Mesendoderm (in vitro differentiated cells): Measurements from ENCODE around the gene MOB4.

Source experiments
- DNase-seq: peaks from one replicate; pipeline ENCODE4 v3.0.0; 2013
- H2AK5ac ChIP-seq: 2 replicates; pipeline ENCODE4 v1.6.1; 2013; ENCODE audit warnings: low read length, inconsistent platforms
- H2BK120ac ChIP-seq: 2 replicates; pipeline ENCODE4 v1.6.1; 2013; ENCODE audit warnings: low read depth, mild to moderate bottlenecking, low read length, moderate library complexity, mixed read lengths
- H2BK15ac ChIP-seq: replicated peaks from 2 replicates; pipeline ENCODE4 v1.6.1; 2013; ENCODE audit warnings: low read depth, mild to moderate bottlenecking, moderate library complexity
- H2BK5ac ChIP-seq: 2 replicates; pipeline ENCODE4 v1.6.1; 2013; ENCODE audit warnings: low read length, inconsistent platforms
- H3K18ac ChIP-seq: 2 replicates; pipeline ENCODE4 v1.6.1; 2013; ENCODE audit warnings: mild to moderate bottlenecking, low read length, mixed read lengths
- H3K23ac ChIP-seq: one replicate; pipeline ENCODE4 v1.6.1; 2013; ENCODE audit warnings: low read length
- H3K27ac ChIP-seq: 2 replicates; pipeline ENCODE4 v1.5.1; 2013; ENCODE audit warnings: low read depth, mild to moderate bottlenecking, inconsistent platforms, low read length, moderate library complexity
- H3K27me3 ChIP-seq: 2 replicates; pipeline ENCODE4 v1.6.1; 2013; ENCODE audit warnings: low read length, control low read depth, mild to moderate bottlenecking, inconsistent platforms; ENCODE audit not compliant: insufficient read depth, poor library complexity
- H3K36me3 ChIP-seq: 2 replicates; pipeline ENCODE4 v1.6.1; 2013; ENCODE audit warnings: low read length, inconsistent platforms; ENCODE audit not compliant: control insufficient read depth, insufficient read depth
- H3K4ac ChIP-seq: one replicate; pipeline ENCODE4 v1.6.1; 2013; ENCODE audit warnings: low read depth, mild to moderate bottlenecking, low read length, moderate library complexity
- H3K4me1 ChIP-seq: 2 replicates; pipeline ENCODE4 v1.6.1; 2013; ENCODE audit warnings: low read depth, low read length, inconsistent platforms; ENCODE audit not compliant: control insufficient read depth
- H3K4me2 ChIP-seq: 2 replicates; pipeline ENCODE4 v1.6.1; 2013; ENCODE audit warnings: low read length
- H3K4me3 ChIP-seq: 2 replicates; pipeline ENCODE4 v1.5.1; 2013; ENCODE audit warnings: mild to moderate bottlenecking, low read length
- H3K56ac ChIP-seq: one replicate; pipeline ENCODE4 v1.6.1; 2013; ENCODE audit warnings: low read length
- H3K79me1 ChIP-seq: 2 replicates; pipeline ENCODE4 v1.6.1; 2013; ENCODE audit warnings: low read length, inconsistent platforms
- H3K79me2 ChIP-seq: 2 replicates; pipeline ENCODE4 v1.6.1; 2013; ENCODE audit warnings: mild to moderate bottlenecking, low read length; ENCODE audit not compliant: control insufficient read depth, insufficient read depth
- H3K9ac ChIP-seq: 2 replicates; pipeline ENCODE4 v1.6.1; 2013; ENCODE audit warnings: low read length, inconsistent platforms
- H4K5ac ChIP-seq: one replicate; pipeline ENCODE4 v1.6.1; 2013; ENCODE audit warnings: low read length
- H4K8ac ChIP-seq: one replicate; pipeline ENCODE4 v1.6.1; 2013; ENCODE audit warnings: low read depth, mild to moderate bottlenecking, control low read depth, low read length, moderate library complexity
- WGBS: extraction: QIAGEN DNeasy Blood & Tissue Kit; methylation state at CpG from one replicate; pipeline ENCODE4 v1.1.7; 2013; ENCODE audit warnings: low lambda C conversion rate, missing lambda C conversion rate; ENCODE audit not compliant: insufficient coverage; ENCODE audit errors: extremely low coverage; 5-methylcytosine and 5-hydroxymethylcytosine counted together

The MOB4 gene

DNA sequence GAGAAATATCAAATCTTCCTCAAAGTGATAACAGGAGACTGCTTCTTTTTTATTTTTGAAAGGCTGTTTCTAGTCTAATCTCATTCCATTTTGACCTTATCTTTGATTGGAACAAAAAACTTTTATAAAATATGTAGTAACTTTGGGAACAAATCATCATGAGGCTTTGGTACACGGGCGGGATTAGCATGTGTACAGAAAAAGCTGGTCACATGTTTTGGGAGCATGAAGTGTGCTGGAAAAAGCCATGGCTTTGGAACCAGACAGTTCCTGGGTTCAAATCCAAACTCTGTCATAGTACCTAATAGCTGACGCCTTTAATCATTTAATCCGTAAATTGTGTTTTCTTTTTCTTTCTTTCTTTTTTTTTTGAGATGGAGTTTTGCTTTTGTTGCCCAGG, 81.3 kb downstream of the MOB4 start:
- Histone ChIP-seq H3K23ac (no peak overlapping the region), H2BK15ac (peak overlapping the region; percentile 45), H3K79me2 (no peaks in the 10 kb centered on the region), H3K4me1 (no peaks in the 10 kb centered on the region), H4K8ac (no peak overlapping the region), H3K36me3 (no peaks in the 10 kb centered on the region), H3K27me3 (no peaks in the 10 kb centered on the region), H3K4me2 (no peak overlapping the region), H3K4ac (no peak overlapping the region), H3K27ac (no peak overlapping the region), H3K79me1 (no peaks in the 10 kb centered on the region), H4K5ac (no peak overlapping the region), H3K4me3 (no peak overlapping the region), H3K56ac (no peak overlapping the region), H3K9ac (no peak overlapping the region), H2BK5ac (no peak overlapping the region), H2AK5ac (no peak overlapping the region), H2BK120ac (no peak overlapping the region), H3K18ac (no peak overlapping the region)
- WGBS = no CpG with 5 or more reads among the region's 4 CpGs
- no peak for DNase-seq

DNA sequence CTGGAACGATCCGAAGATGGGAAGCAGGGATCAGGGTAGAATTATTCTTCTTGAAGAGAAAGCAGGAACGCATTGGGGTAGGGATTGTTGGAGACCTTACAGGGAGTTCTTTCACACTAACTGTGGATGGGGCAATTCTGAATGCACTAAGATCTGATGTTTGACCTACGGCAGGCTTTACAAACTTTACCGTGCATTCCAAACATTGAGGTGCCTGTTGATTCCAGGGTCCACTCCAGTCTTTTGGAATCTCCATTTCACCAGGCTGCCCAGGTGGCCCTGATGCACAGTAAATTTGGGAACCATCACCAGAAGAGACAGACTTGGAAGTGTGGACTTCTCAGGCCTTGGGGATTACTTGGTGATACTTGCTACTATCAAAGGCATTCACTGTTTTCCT, 82.6 kb downstream of the MOB4 start:
- no peak overlapping the region for H3K56ac ChIP-seq
- no peak overlapping the region for H2BK15ac ChIP-seq
- no peak overlapping the region for H3K9ac ChIP-seq
- no CpG with 5 or more reads among the region's 5 CpGs for WGBS
- no peak for DNase-seq
- H4K5ac ChIP-seq = no peak overlapping the region
- no peak overlapping the region for H3K4me2 ChIP-seq
- H4K8ac ChIP-seq = no peak overlapping the region
- H3K36me3 ChIP-seq = no peaks in the 10 kb centered on the region
- no peak overlapping the region for H3K27ac ChIP-seq
- no peaks in the 10 kb centered on the region for H3K4me1 ChIP-seq
- no peak overlapping the region for H3K4me3 ChIP-seq
- H2BK120ac ChIP-seq = no peak overlapping the region
- no peaks in the 10 kb centered on the region for H3K27me3 ChIP-seq
- no peak overlapping the region for H3K18ac ChIP-seq
- no peak overlapping the region for H3K4ac ChIP-seq
- no peak overlapping the region for H3K23ac ChIP-seq
- no peaks in the 10 kb centered on the region for H3K79me1 ChIP-seq
- no peak overlapping the region for H2BK5ac ChIP-seq
- no peaks in the 10 kb centered on the region for H3K79me2 ChIP-seq
- no peak overlapping the region for H2AK5ac ChIP-seq

DNA sequence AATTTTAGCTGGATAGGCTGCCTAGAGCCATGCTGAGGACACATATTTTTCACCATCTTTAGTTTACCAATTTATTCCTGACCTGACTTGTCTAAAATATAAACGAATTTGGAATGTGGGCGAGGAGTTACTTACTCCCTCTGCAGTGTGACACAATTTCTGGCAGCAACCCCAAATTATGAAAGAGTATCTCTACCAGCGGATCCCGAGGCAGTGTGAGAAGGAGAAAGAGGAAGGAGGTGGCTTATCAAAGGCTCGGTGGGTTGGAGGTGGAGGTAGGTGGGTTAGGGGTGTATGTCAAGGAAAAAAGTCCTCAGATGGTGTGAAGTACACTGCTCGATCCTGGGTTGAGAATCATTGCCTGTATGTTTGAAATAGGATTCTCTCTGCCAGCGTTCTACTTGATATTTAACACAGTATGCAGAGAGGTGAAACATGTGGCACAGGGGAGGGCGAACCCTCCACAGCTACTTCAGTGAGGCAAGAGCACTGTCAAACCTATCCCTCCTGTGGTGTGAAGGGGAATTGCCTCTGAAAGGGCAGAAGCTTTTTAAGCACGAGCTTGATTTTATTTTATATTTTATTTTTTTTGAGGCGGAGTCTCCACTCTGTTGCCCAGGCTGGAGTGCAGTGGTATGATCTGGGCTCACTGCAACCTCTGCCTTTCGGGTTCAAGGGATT, 83.6 kb downstream of the MOB4 start:
- Histone ChIP-seq H3K27ac (no peak overlapping the region), H2BK120ac (no peak overlapping the region), H3K4me1 (no peaks in the 10 kb centered on the region), H3K36me3 (no peaks in the 10 kb centered on the region), H4K8ac (no peak overlapping the region), H3K79me2 (no peaks in the 10 kb centered on the region), H2AK5ac (no peak overlapping the region), H3K4me3 (no peak overlapping the region), H3K4me2 (no peak overlapping the region), H3K4ac (no peak overlapping the region), H4K5ac (no peak overlapping the region), H3K27me3 (no peaks in the 10 kb centered on the region), H2BK5ac (no peak overlapping the region), H3K9ac (no peak overlapping the region), H3K79me1 (no peaks in the 10 kb centered on the region), H3K56ac (no peak overlapping the region), H3K23ac (no peak overlapping the region), H2BK15ac (peak overlapping the region; percentile 76), H3K18ac (no peak overlapping the region)
- WGBS = no CpG with 5 or more reads among the region's 11 CpGs
- DNase-seq = peak; percentile 84

DNA sequence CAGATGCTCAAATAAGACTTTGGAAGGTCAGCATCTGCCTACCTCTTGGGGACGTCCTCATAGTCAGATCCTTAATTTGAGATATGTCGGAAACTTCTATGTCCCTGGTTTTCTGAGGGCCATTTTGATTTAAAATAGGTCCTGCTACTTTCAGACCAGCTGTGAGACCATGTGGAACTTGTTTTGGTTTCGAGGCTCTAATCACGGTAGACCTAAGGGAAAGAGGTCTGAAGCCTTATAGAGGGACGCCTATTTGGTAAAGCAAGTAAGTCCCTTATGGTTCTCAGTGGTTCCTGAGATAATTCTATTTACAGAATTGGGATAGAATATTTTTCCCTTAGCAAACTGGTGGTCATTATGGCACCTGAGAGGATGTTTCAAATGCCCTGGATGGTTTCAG, 84.4 kb downstream of the MOB4 start:
- Histone ChIP-seq H3K9ac (no peak overlapping the region), H3K27ac (no peak overlapping the region), H3K4me3 (no peak overlapping the region), H2BK15ac (no peak overlapping the region), H2AK5ac (no peak overlapping the region), H4K8ac (no peak overlapping the region), H3K79me1 (no peaks in the 10 kb centered on the region), H3K4me2 (no peak overlapping the region), H2BK120ac (no peak overlapping the region), H3K4me1 (no peaks in the 10 kb centered on the region), H3K18ac (no peak overlapping the region), H3K27me3 (no peaks in the 10 kb centered on the region), H3K56ac (no peak overlapping the region), H4K5ac (no peak overlapping the region), H2BK5ac (no peak overlapping the region), H3K36me3 (no peaks in the 10 kb centered on the region), H3K79me2 (no peaks in the 10 kb centered on the region), H3K23ac (no peak overlapping the region), H3K4ac (no peak overlapping the region)
- WGBS = no CpG with 5 or more reads among the region's 5 CpGs
- no peak for DNase-seq

DNA sequence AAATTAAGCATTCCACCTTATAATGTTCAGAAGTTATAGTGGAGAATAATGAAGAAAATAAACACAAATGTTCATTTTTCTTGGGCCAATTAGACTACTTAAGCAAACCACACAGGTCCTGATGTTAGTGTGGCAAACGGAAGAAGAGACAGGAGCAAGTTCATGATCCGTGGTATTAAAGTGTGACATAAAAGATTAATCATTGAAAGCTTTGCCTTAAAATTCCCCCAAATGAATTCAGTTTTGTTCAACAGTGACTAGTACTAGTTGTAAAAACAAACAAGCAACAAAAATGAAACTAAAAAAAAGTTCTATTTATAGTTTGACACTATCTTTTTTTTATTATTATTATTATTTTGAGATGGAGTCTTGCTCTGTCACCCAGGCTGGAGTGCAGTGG, 85.9 kb downstream of the MOB4 start:
- no peak overlapping the region for H3K4ac ChIP-seq
- H3K27me3 ChIP-seq = no peaks in the 10 kb centered on the region
- WGBS = no CpG with 5 or more reads among the region's 2 CpGs
- no peak overlapping the region for H2BK120ac ChIP-seq
- H2AK5ac ChIP-seq = no peak overlapping the region
- H3K4me2 ChIP-seq = no peak overlapping the region
- no peaks in the 10 kb centered on the region for H3K36me3 ChIP-seq
- no peak overlapping the region for H4K8ac ChIP-seq
- H3K18ac ChIP-seq = no peak overlapping the region
- H3K4me1 ChIP-seq = no peaks in the 10 kb centered on the region
- H3K4me3 ChIP-seq = no peak overlapping the region
- no peak overlapping the region for H3K23ac ChIP-seq
- no peak overlapping the region for H3K27ac ChIP-seq
- no peak overlapping the region for H4K5ac ChIP-seq
- no peak overlapping the region for H2BK5ac ChIP-seq
- DNase-seq = no peak
- H3K79me2 ChIP-seq = no peaks in the 10 kb centered on the region
- no peak overlapping the region for H2BK15ac ChIP-seq
- no peak overlapping the region for H3K9ac ChIP-seq
- no peaks in the 10 kb centered on the region for H3K79me1 ChIP-seq
- no peak overlapping the region for H3K56ac ChIP-seq
